Thyroid gland (tissue), 4 donors: ENCODE data around the gene GEMIN5. TPM values are rescaled to one million over a fixed set of nuclear protein-coding genes. Genes with fewer than 3 reads are reported as not detected.
A peak's percentile ranks its signal among the peaks of the same experiment; 100 is the strongest.

Source experiments
- DNase-seq, 2 donors: peaks; one replicate each; pipeline ENCODE4 v3.0.0-alpha.2; 2019
- H3K27ac ChIP-seq, 3 donors: fragments of 200-600 bp; sonication (generic); 1 replicate in 2 of 3; 2 replicates in 1 of 3; pipeline ENCODE4 v1.5.1; 2016 to 2019; ENCODE audit warnings: mild to moderate bottlenecking in 1 of 3, moderate library complexity in 1 of 3
- H3K27me3 ChIP-seq: fragments of 200-600 bp; sonication (generic); one replicate; pipeline ENCODE4 v1.5.1; 2019
- H3K36me3 ChIP-seq, 2 donors: fragments of 200-600 bp; sonication (generic); one replicate each; pipeline ENCODE4 v1.5.1; 2016 to 2019
- H3K4me1 ChIP-seq, 2 donors: fragments of 200-600 bp; sonication (generic); one replicate each; pipeline ENCODE4 v1.5.1; 2017 to 2019
- H3K4me3 ChIP-seq, 3 donors: fragments of 200-600 bp; sonication (generic); replicated peaks in 1 of 3; 1 replicate in 2 of 3; 2 replicates in 1 of 3; pipeline ENCODE4 v1.5.1; 2016; ENCODE audit warnings: mild to moderate bottlenecking in 1 of 3
- H3K9me3 ChIP-seq: fragments of 200-600 bp; sonication (generic); one replicate; pipeline ENCODE4 v1.5.1; 2017
- POLR2A ChIP-seq, 2 donors: fragments of 450-650 bp; IDR thresholded peaks; one replicate each; pipeline ENCODE4 v1.6.1; 2017; ENCODE audit warnings: antibody characterized with exemption in 2 of 2, mild to moderate bottlenecking in 2 of 2, moderate library complexity in 1 of 2
- WGBS, 2 donors: methylation state at CpG; one replicate each; pipeline ENCODE4 v1.1.5; 2017; 5-methylcytosine and 5-hydroxymethylcytosine counted together
- intact Hi-C: fragments of 100-400 bp; cut with DNase I; formaldehyde crosslinking; loops from one replicate; pipeline ENCODE4 v1.15.1; 2023
- total RNA-seq, 4 donors: library from RNA; depleted of rRNA; stranded (reverse); fragments of >200 nt; gene quantifications; one replicate each; pipeline ENCODE4 v1.2.3, GENCODE V29; 2016
- TF ChIP-seq, protein P1 (sequence below), 6 experiments: fragments of 200-600 bp in 3 of 6; fragments of 450-650 bp in 3 of 6; sonication (generic) in 3 of 6; IDR thresholded peaks; one replicate each; pipeline ENCODE4 v1.5.1; 2016 to 2019; ENCODE audit warnings: antibody characterized with exemption in 6 of 6, mild to moderate bottlenecking in 2 of 6, inconsistent platforms in 1 of 6, moderate library complexity in 1 of 6

Gene GEMIN5
- total RNA-seq, 4 donors from 2014 or later: 13.6 to 20.1 (median 15.3) TPM

- peak; percentile 59 to 66 for DNase-seq
- TF ChIP-seq, protein P1, sequence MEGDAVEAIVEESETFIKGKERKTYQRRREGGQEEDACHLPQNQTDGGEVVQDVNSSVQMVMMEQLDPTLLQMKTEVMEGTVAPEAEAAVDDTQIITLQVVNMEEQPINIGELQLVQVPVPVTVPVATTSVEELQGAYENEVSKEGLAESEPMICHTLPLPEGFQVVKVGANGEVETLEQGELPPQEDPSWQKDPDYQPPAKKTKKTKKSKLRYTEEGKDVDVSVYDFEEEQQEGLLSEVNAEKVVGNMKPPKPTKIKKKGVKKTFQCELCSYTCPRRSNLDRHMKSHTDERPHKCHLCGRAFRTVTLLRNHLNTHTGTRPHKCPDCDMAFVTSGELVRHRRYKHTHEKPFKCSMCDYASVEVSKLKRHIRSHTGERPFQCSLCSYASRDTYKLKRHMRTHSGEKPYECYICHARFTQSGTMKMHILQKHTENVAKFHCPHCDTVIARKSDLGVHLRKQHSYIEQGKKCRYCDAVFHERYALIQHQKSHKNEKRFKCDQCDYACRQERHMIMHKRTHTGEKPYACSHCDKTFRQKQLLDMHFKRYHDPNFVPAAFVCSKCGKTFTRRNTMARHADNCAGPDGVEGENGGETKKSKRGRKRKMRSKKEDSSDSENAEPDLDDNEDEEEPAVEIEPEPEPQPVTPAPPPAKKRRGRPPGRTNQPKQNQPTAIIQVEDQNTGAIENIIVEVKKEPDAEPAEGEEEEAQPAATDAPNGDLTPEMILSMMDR (IDR thresholded peaks at IDR 0.05): peak in 4 of 6 experiments; percentile 15 to 41 (median 30)
- TF ChIP-seq POLR2A (IDR thresholded peaks at IDR 0.05): no peak
- Histone ChIP-seq H3K9me3 (no peaks in the 10 kb centered on the region), H3K4me3 (no peak overlapping the region), H3K4me1 (peaks cover 0 to 31% of the 10 kb centered on the region in 2 donors), H3K27me3 (no peaks in the 10 kb centered on the region), H3K27ac (peak overlapping the region; percentile 15 to 66 (median 46)), H3K36me3 (peaks cover 31 to 35% of the 10 kb centered on the region in 2 donors)
- intact Hi-C loops: loop anchor here (10.0 kb wide), 1 partner anchor 194 kb away; no protein-coding TSS in a partner anchor
- WGBS, 2 donors: 81 to 85% methylated on average over 5 of the region's 5 CpGs
Measured at GRCh38 chr5:154868702-154869101, 69.3 kb downstream of the GEMIN5 start.

DNA sequence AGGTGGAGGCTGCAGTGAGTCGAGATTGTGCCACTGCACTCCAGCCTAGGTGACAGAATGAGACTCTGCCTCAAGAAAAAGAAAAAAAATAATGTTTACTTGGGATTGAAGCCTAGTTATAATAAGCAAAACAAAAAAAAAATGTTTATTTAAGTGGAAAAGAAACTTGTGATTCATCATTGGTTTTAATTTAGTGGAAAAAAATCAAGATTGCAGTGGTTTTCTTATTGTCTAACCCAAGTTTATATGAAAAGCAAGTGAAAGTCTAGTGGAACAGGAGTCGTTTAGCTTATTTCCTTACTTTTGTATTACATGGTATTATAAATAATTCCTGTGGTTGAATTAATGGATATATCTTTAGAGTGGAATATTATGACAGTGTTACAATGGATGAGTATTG is 71.2 kb downstream of the GEMIN5 start:
- Histone ChIP-seq H3K36me3 (peaks cover 20 to 22% of the 10 kb centered on the region in 2 donors), H3K27me3 (no peaks in the 10 kb centered on the region), H3K27ac (peak overlapping the region in 1 of 3 donors; percentile 66), H3K4me3 (no peak overlapping the region), H3K4me1 (peaks cover 0 to 27% of the 10 kb centered on the region in 2 donors), H3K9me3 (no peaks in the 10 kb centered on the region)
- TF ChIP-seq, protein P1 (IDR thresholded peaks at IDR 0.05): no peak
- TF ChIP-seq POLR2A (IDR thresholded peaks at IDR 0.05): no peak
- intact Hi-C loops: loop anchor here (10.0 kb wide), 1 partner anchor 192 kb away; no protein-coding TSS in a partner anchor
- 77 to 85% methylated on average over 2 of the region's 2 CpGs for WGBS, 2 donors
- DNase-seq: no peak

GRCh38 chr5:154865466-154866184 is 72.4 kb downstream of the GEMIN5 start:
- no peak for TF ChIP-seq POLR2A (IDR thresholded peaks at IDR 0.05)
- TF ChIP-seq, protein P1 (IDR thresholded peaks at IDR 0.05): no peak
- Histone ChIP-seq H3K9me3 (no peaks in the 10 kb centered on the region), H3K36me3 (peaks cover 14 to 15% of the 10 kb centered on the region in 2 donors), H3K4me3 (no peak overlapping the region), H3K27me3 (no peaks in the 10 kb centered on the region), H3K27ac (no peak overlapping the region), H3K4me1 (peaks cover 4 to 39% of the 10 kb centered on the region in 2 donors)
- WGBS, 2 donors: 73 to 81% methylated on average over 5 of the region's 5 CpGs
- DNase-seq: no peak
- intact Hi-C loops: loop anchor here (10.0 kb wide), 1 partner anchor 191 kb away; no protein-coding TSS in a partner anchor

- intact Hi-C loops: loop anchor here (10.0 kb wide), 1 partner anchor 189 kb away; no protein-coding TSS in a partner anchor
- 93 to 94% methylated on average over 7 of the region's 7 CpGs for WGBS, 2 donors
- TF ChIP-seq, protein P1 (IDR thresholded peaks at IDR 0.05): no peak
- TF ChIP-seq POLR2A (IDR thresholded peaks at IDR 0.05): no peak
- no peaks in the 10 kb centered on the region for H3K9me3 ChIP-seq
- peaks cover 12 to 45% of the 10 kb centered on the region in 2 donors for H3K4me1 ChIP-seq
- no peaks in the 10 kb centered on the region for H3K27me3 ChIP-seq
- no peak overlapping the region for H3K4me3 ChIP-seq
- H3K27ac ChIP-seq: no peak overlapping the region
- peaks cover 10 to 13% of the 10 kb centered on the region in 2 donors for H3K36me3 ChIP-seq
- DNase-seq: no peak
Measured at GRCh38 chr5:154863291-154864080, 74.5 kb downstream of the GEMIN5 start.
